Duodenal mucosa (tissue), 2 donors: Measurements from ENCODE around the gene RFNG.

Experiments
- H3K27ac ChIP-seq: one replicate; pipeline ENCODE4 v1.7.0; 2013; ENCODE audit warnings: low read depth, low read length
- H3K27me3 ChIP-seq, 2 donors: one replicate each; pipeline ENCODE4 v1.7.0; 2013; ENCODE audit warnings: low read length in 2 of 2, control low read depth in 1 of 2; ENCODE audit not compliant: insufficient read depth in 2 of 2, control insufficient read depth in 1 of 2
- H3K36me3 ChIP-seq, 2 donors: one replicate each; pipeline ENCODE4 v1.7.0; 2013; ENCODE audit warnings: low read length in 2 of 2, control low read depth in 1 of 2; ENCODE audit not compliant: insufficient read depth in 2 of 2, control insufficient read depth in 1 of 2
- H3K4me1 ChIP-seq, 2 donors: one replicate each; pipeline ENCODE4 v1.7.0; 2013; ENCODE audit warnings: low read length in 2 of 2, control low read depth in 1 of 2; ENCODE audit not compliant: insufficient read depth in 2 of 2, control insufficient read depth in 1 of 2
- H3K4me3 ChIP-seq, 2 donors: one replicate each; pipeline ENCODE4 v1.7.0; 2013; ENCODE audit warnings: low read length in 2 of 2, low read depth in 1 of 2
- H3K9ac ChIP-seq, 2 donors: one replicate each; pipeline ENCODE4 v1.7.0; 2013; ENCODE audit warnings: low read length in 2 of 2, low read depth in 1 of 2
- H3K9me3 ChIP-seq, 2 donors: one replicate each; pipeline ENCODE4 v1.7.0; 2013; ENCODE audit warnings: low read length in 2 of 2, control low read depth in 1 of 2; ENCODE audit not compliant: control insufficient read depth in 1 of 2

Gene RFNG

DNA sequence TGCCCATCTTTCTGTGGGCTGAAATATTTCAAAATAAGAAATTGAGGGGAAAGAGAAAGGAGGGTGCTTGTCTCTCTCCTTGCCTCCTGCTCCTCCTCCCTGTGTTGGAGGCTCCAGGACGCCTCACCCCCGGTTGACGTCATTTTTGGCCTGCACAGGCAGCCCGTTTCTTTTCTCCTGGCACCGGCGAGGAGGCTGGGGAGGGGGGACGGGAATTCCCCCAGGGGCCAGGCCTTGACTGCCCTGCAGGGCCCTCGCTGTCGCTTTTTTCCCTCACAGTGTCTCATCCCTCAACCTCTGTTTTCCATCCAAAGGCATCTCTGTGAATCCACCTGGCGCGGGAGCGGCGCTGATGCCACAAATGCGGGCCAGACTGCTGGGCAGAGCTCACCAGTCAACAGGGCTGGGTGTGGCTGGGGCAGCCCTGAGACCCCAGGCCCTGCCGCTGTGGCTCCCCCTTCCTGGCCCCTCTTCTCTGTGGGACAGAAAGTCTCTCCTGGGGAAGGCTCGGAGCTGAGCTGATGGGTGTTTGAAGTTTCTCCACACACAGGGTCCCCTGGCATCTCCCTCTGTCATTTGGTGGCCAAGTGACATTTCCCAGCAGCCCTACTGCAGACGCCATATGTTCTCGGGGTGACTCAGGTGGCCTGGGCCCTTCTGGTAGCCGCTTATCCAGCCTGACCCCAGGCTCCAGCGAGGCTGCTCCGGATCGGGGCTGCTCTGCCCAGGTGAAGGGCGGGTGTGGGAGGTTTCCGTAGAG is 45.0 kb downstream of the RFNG start:
- Histone ChIP-seq H3K4me1 (peaks cover 0 to 3% of the 10 kb centered on the region in 2 donors), H3K27ac (no peak overlapping the region), H3K9ac (no peak overlapping the region)

GRCh38 chr17:82005701-82006348 is 45.8 kb downstream of the RFNG start:
- no peaks in the 10 kb centered on the region for H3K27me3 ChIP-seq
- H3K9me3 ChIP-seq = no peaks in the 10 kb centered on the region
- H3K9ac ChIP-seq = no peak overlapping the region
- no peak overlapping the region for H3K4me3 ChIP-seq
- H3K36me3 ChIP-seq = peaks cover 0 to 5% of the 10 kb centered on the region in 2 donors
- no peak overlapping the region for H3K27ac ChIP-seq
- peaks cover 5 to 9% of the 10 kb centered on the region in 2 donors for H3K4me1 ChIP-seq

More for the DNA sequence above, 45.0 kb downstream of the RFNG start:
- Histone ChIP-seq H3K9me3 (no peaks in the 10 kb centered on the region), H3K27me3 (no peaks in the 10 kb centered on the region), H3K36me3 (peaks cover 0 to 5% of the 10 kb centered on the region in 2 donors), H3K4me3 (no peak overlapping the region)

DNA sequence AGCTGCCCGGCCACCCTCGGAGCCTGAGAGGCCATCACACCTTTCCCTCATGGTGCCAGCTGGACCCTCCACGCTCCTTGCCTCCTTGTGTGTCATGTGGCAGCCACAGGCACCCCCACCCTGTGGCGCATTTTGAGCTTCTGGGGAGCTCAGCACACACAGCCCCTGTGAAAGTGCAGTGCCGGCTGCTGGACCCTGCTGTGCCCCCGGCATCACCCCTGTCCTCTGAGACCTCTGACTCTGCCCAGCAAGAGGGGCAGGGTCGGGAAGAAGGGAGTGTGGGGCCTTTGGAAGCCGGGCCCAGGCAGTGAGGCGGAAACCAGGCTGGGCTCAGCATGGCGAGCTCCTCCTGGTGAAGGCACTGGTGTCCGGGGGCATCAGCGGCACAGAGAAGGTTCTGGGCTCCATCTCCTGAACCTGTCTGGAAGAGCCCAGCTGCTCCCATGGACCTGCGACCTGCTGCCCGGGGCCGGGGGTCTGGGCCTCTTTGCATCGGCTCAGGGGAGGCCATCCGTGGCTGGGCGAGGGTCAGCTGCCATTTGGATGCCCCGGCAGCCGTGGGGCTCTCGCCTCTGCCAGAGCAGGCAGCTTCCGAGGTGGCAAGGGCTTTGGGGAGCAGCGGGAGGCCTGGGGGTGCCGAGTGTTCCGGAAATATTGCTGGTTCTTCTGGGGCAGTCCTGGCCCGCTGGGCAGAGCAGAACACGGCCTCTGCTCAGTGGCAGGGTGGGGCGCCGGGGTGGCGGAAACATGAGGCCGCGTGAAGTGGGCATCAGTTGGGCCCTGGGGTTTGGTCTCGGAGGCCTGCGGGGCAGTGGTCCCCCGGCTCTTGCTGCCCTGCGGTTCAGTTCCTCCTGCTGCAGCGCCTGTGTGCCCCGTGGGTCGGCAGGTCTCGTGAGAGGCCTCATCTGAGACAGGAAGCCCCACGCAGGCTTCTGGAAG is 46.8 kb downstream of the RFNG start:
- Histone ChIP-seq H3K36me3 (peaks cover 0 to 5% of the 10 kb centered on the region in 2 donors), H3K27me3 (no peaks in the 10 kb centered on the region), H3K9me3 (no peaks in the 10 kb centered on the region), H3K9ac (no peak overlapping the region), H3K27ac (no peak overlapping the region), H3K4me1 (peaks cover 14 to 19% of the 10 kb centered on the region in 2 donors), H3K4me3 (no peak overlapping the region)

DNA sequence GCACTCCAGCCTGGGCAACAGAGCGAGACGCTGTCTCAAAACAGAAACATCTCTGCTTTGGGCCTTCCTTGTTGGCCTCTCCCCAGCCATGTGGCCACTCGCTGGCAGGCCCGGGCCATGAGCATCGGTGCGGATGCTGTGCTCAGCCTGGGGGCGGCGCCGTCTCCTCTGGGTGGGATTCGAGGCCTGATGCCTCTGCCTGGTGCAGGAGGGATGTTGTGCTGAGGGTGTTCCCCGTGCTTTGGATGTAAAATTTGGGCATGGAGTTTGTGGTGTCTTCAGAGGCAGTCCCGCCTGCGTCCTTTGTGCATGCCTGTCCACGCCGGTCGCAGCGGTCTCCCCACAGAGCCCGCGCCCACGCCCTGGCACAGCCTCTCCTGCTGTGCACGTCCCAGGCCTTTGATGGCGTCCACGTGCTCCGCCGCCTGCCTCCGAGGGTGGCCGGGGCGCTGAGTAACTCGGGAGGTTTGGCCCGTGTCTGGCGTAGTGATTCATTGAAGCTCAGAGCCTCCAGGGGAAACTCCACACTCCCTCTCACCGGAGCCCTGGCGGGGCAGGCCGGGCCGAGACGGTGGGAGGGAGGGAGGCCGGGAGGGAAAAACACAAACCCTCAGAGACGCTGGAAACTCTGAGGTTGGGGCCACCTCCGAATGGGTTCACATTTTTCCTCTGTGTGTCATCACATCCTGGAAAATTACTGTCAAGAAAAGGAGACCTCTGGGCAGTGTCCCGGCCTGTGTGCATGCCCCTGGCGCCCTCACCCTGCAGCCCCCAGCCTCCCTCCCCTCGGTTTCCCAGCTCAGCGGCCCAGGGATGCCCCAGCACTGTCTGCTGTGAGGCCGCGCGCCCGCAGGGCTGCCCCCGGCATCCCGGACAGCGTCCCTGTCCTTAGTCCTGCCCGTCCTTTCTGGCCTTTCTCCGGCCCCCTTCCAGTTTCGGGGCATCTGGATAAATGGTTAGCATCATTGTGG is 47.9 kb downstream of the RFNG start:
- Histone ChIP-seq H3K27ac (no peak overlapping the region), H3K36me3 (peaks cover 0 to 5% of the 10 kb centered on the region in 2 donors), H3K9ac (no peak overlapping the region), H3K9me3 (no peaks in the 10 kb centered on the region), H3K4me3 (no peak overlapping the region), H3K4me1 (peaks cover 14 to 22% of the 10 kb centered on the region in 2 donors), H3K27me3 (no peaks in the 10 kb centered on the region)

- Histone ChIP-seq H3K36me3 (peaks cover 0 to 12% of the 10 kb centered on the region in 2 donors), H3K27me3 (no peaks in the 10 kb centered on the region), H3K9ac (no peak overlapping the region), H3K4me3 (no peak overlapping the region), H3K9me3 (no peaks in the 10 kb centered on the region), H3K4me1 (peaks cover 14 to 22% of the 10 kb centered on the region in 2 donors), H3K27ac (no peak overlapping the region)
These were observed 50.0 kb downstream of the RFNG start for GRCh38 chr17:82001571-82002056.

- no peaks in the 10 kb centered on the region for H3K27me3 ChIP-seq
- no peak overlapping the region for H3K9ac ChIP-seq
- no peaks in the 10 kb centered on the region for H3K9me3 ChIP-seq
- no peak overlapping the region for H3K27ac ChIP-seq
- H3K4me1 ChIP-seq = peaks cover 14 to 19% of the 10 kb centered on the region in 2 donors
- peaks cover 0 to 12% of the 10 kb centered on the region in 2 donors for H3K36me3 ChIP-seq
- peak overlapping the region; percentile 32 to 43 for H3K4me3 ChIP-seq
These were observed 50.6 kb downstream of the RFNG start for GRCh38 chr17:82000803-82001570.

DNA sequence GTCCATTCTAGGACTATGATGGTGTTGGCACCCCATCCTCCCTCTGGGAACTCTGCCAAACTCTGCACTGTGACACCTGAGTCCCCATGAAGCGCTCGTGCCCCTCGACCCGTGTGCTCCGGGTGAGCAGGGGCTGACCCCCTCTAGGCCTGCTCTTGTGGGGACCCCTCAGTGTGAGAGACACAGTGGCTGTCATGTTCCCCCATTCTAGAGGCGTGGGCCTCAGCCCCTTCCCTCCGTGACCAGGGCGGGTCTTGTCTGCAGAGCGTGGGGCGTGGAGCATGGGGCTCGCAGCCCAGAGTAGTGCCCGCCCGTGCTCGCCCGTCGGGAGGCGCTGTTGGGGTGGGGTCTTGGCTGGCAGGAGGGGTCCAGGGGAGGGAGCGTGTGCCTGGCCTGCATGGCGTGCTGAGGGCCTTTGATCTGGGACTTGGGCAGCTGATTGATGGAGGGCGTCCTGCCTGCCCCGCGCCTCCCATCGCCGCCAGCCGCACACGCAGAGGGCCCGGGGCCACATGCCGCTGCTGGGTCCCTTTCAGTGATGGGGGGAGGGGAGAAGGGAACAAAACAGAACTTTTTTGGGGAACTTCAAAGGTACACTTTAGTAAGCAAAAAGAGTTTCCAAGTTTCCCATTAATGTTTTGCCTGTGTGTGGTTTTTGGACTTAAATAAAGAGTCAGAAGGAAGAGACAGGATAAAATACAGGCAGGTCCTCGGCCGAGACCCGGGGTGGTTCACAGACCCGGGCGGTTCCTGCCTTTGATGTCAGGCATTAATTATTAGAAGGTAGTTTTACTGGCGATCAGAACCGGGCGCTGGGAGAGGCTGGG is 51.4 kb downstream of the RFNG start:
- Histone ChIP-seq H3K4me3 (peak overlapping the region; percentile 13 to 32), H3K36me3 (peaks cover 0 to 14% of the 10 kb centered on the region in 2 donors), H3K9me3 (no peaks in the 10 kb centered on the region), H3K27me3 (no peaks in the 10 kb centered on the region), H3K4me1 (peaks cover 14 to 19% of the 10 kb centered on the region in 2 donors), H3K9ac (no peak overlapping the region), H3K27ac (no peak overlapping the region)

GRCh38 chr17:81999587-81999975 is 52.0 kb downstream of the RFNG start:
- H3K27me3 ChIP-seq = no peaks in the 10 kb centered on the region
- no peak overlapping the region for H3K4me3 ChIP-seq
- H3K9me3 ChIP-seq = no peaks in the 10 kb centered on the region
- H3K36me3 ChIP-seq = peaks cover 0 to 14% of the 10 kb centered on the region in 2 donors
- H3K4me1 ChIP-seq = peaks cover 14 to 19% of the 10 kb centered on the region in 2 donors
- no peak overlapping the region for H3K27ac ChIP-seq
- H3K9ac ChIP-seq = no peak overlapping the region
